Panc1 (cell line): ENCODE results near the gene CNN3. TPM values are rescaled to one million over a fixed set of nuclear protein-coding genes. Genes with fewer than 3 reads are reported as not detected.

Experiments used
- ATAC-seq: fragments of 200-7000 bp; cut with Tn5 transposase; 2 replicates; pipeline ENCODE4 v1.9.1; 2020; ENCODE audit warnings: mild to moderate bottlenecking, moderate library complexity
- BruUV-seq: library from RNA; stranded (reverse); fragments of 400-500 nt; replicated peaks from 2 replicates; lab custom pipeline; 2021; lab: Mats Ljungman, UMichigan
- CTCF ChIA-PET: fragments of 300-600 bp; sonication (Branson Sonifier 250); formaldehyde crosslinking; loops from one replicate; lab custom pipeline; 2022; ENCODE audit warnings: antibody characterized with exemption; lab: Charles Lee
- POLR2A ChIA-PET: fragments of 300-600 bp; sonication (Branson Sonifier 250); formaldehyde crosslinking; loops from one replicate; lab custom pipeline; 2022; ENCODE audit warnings: antibody characterized with exemption; lab: Charles Lee
- DNase-seq: peaks from one replicate; pipeline ENCODE4 v3.0.0-alpha.2; 2010; ENCODE audit warnings: low read depth, low spot score
- H3K27ac ChIP-seq: 2 replicates; pipeline ENCODE4 v1.5.1; 2011; ENCODE audit warnings: mild to moderate bottlenecking, low read length, inconsistent platforms
- H3K27me3 ChIP-seq: fragments of 200-500 bp; sonication (Bioruptor generic); 2 replicates; pipeline ENCODE4 v1.6.0; 2014; ENCODE audit warnings: low read length, inconsistent platforms; ENCODE audit not compliant: control insufficient read depth, insufficient read depth
- H3K36me3 ChIP-seq: fragments of 200-500 bp; sonication (Bioruptor generic); 2 replicates; pipeline ENCODE4 v1.5.1; 2014; ENCODE audit warnings: inconsistent platforms, mild to moderate bottlenecking, low read length, moderate library complexity; ENCODE audit not compliant: control insufficient read depth, insufficient read depth
- H3K4me1 ChIP-seq: 2 replicates; pipeline ENCODE4 v1.5.1; 2011; ENCODE audit warnings: inconsistent platforms, mild to moderate bottlenecking, low read length, moderate library complexity; ENCODE audit not compliant: control insufficient read depth, insufficient read depth
- H3K4me3 ChIP-seq, 2 experiments: 2 replicates each; pipeline ENCODE4 v1.5.1; 2011 to 2012; ENCODE audit warnings: low read depth in 2 of 2, low read length in 2 of 2, mild to moderate bottlenecking in 2 of 2, inconsistent platforms in 1 of 2, moderate library complexity in 1 of 2
- H3K9me3 ChIP-seq: fragments of 200-500 bp; sonication (Bioruptor generic); 2 replicates; pipeline ENCODE4 v1.5.1; 2014; ENCODE audit warnings: low read depth, mild to moderate bottlenecking, inconsistent platforms, low read length, moderate library complexity; ENCODE audit not compliant: control insufficient read depth, insufficient read depth
- CTCF ChIP-seq: fragments of 450-650 bp; IDR thresholded peaks from 2 replicates; pipeline ENCODE4 v1.5.1; 2017; ENCODE audit warnings: mild to moderate bottlenecking
- POLR2AphosphoS5 ChIP-seq: IDR thresholded peaks from 2 replicates; pipeline ENCODE4 v1.6.1; 2012; ENCODE audit warnings: mild to moderate bottlenecking, low read depth, low read length, moderate library complexity
- REST ChIP-seq, 2 experiments: IDR thresholded peaks; 2 replicates each; pipeline ENCODE4 v1.6.1; 2011 to 2012; ENCODE audit warnings: low read depth in 2 of 2, control low read depth in 1 of 2, low read length in 1 of 2, mild to moderate bottlenecking in 1 of 2, moderate library complexity in 1 of 2; ENCODE audit not compliant: insufficient read depth in 1 of 2
- SIN3A ChIP-seq: IDR thresholded peaks from 2 replicates; pipeline ENCODE4 v1.6.1; 2012; ENCODE audit warnings: low read depth, mild to moderate bottlenecking, low read length, moderate library complexity, borderline replicate concordance; ENCODE audit not compliant: insufficient read depth
- TCF7L2 ChIP-seq: IDR thresholded peaks from 2 replicates; pipeline ENCODE4 v1.6.1; 2011; ENCODE audit warnings: mild to moderate bottlenecking, low read depth, low read length, inconsistent platforms
- in situ Hi-C: cut with HindIII; loops from 2 replicates; pipeline ENCODE4 v1.10.0; 2016; ENCODE audit warnings: low sequenced_read_pairs, low pct_unique_long_range_greater_than_20kb
- intact Hi-C: fragments of 100-400 bp; cut with micrococcal nuclease; formaldehyde crosslinking; loops from one replicate; pipeline ENCODE4 v1.10.0; 2022; ENCODE audit not compliant: unreplicated experiment
- total RNA-seq: library from RNA; stranded (reverse); gene quantifications from one replicate; pipeline ENCODE4 v1.2.1, GENCODE V29; 2021; ENCODE audit not compliant: unreplicated experiment

Gene CNN3
- total RNA-seq, 1 experiment from 2014 or later, result 72.3 TPM

GRCh38 chr1:94974241-94974640, 47.3 kb upstream of the CNN3 start:
- Histone ChIP-seq H3K9me3 (no peaks in the 10 kb centered on the region), H3K36me3 (no peaks in the 10 kb centered on the region), H3K27me3 (no peaks in the 10 kb centered on the region), H3K27ac (no peak overlapping the region), H3K4me1 (no peaks in the 10 kb centered on the region), H3K4me3 (no peak overlapping the region)
- TF ChIP-seq TCF7L2, result no peak
- TF ChIP-seq SIN3A, result no peak
- no peak for TF ChIP-seq POLR2AphosphoS5
- TF ChIP-seq CTCF, result no peak
- no peak for TF ChIP-seq REST (IDR thresholded peaks at IDR 0.05; ENCODE audit: insufficient read depth in 1 of 2, low read depth in 2 of 2, low read length in 1 of 2)
- no TSS peak for BruUV-seq
- intact Hi-C loops (no loop called here), in situ Hi-C loops (no loop called here)
- ATAC-seq (no peak), DNase-seq (no peak)
- ChIA-PET POLR2A (no interaction called here), CTCF (no interaction called here)

- no peak overlapping the region for H3K4me3 ChIP-seq
- no peak for ATAC-seq
- CTCF ChIA-PET, result no interaction called here
Measured at GRCh38 chr1:94973309-94973922, 46.5 kb upstream of the CNN3 start.

More at GRCh38 chr1:94973309-94973922, 46.5 kb upstream of the CNN3 start:
- no peaks in the 10 kb centered on the region for H3K27me3 ChIP-seq
- no peak overlapping the region for H3K27ac ChIP-seq
- H3K36me3 ChIP-seq, result no peaks in the 10 kb centered on the region
- in situ Hi-C loops (no loop called here), intact Hi-C loops (no loop called here)
- no peaks in the 10 kb centered on the region for H3K4me1 ChIP-seq
- TF ChIP-seq TCF7L2 (no peak), REST (IDR thresholded peaks at IDR 0.05; ENCODE audit: insufficient read depth in 1 of 2, low read depth in 2 of 2, low read length in 1 of 2) (no peak), POLR2AphosphoS5 (no peak), CTCF (no peak), SIN3A (no peak)
- no peak for DNase-seq
- no TSS peak for BruUV-seq
- no peaks in the 10 kb centered on the region for H3K9me3 ChIP-seq
- POLR2A ChIA-PET, result no interaction called here
